DMS79 (cell line): Measurements from ENCODE around the gene SIK3.
"Not testable (repeated sequence)": the region's sequence is repeated elsewhere in the genome, so short reads cannot be mapped to it uniquely, and the experiment has no call there.

Experiments used
- DNase-seq: peaks from one replicate; lab custom pipeline; 2025; lab: John Stamatoyannopoulos, UW

Gene SIK3

GRCh38 chr11:117098269-117099232 is at the start of gene SIK3:
SIK3 (minus strand) TSS chr11:117098428; CDS start chr11:117098415, 13 bp downstream.
- DNase-seq, result peak; percentile 82

DNA sequence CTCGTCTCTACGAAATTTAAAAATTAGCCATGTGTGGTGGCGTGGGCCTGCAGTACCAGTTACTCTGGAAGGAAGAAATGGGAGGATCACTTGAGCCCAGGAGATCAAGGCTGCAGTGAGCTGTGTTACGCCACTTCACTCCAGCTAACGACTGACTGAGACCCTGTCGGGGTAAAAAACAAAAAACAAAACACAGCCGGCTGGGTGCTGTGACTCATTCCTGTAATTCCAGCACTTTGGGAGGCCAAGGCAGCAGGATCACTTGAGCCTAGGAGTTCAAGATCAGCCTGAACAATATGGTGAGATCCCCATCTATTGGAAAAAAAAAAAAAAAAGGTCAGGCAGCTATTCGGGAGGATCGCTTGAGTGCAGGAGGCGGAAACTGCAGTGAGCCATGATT is 48.3 kb upstream of the SIK3 start:
- no peak for DNase-seq

- no peak for DNase-seq
These were observed 47.1 kb upstream of the SIK3 start for GRCh38 chr11:117145393-117145761.

- no peak for DNase-seq
These were observed 46.5 kb upstream of the SIK3 start for GRCh38 chr11:117144477-117145392.

- peak; percentile 89 for DNase-seq
These were observed 45.7 kb upstream of the SIK3 start, which contains the start of gene PAFAH1B2 for GRCh38 chr11:117143871-117144476. PAFAH1B2 (plus strand) TSS chr11:117144287; CDS start chr11:117152448, 8,161 bp downstream.

DNA sequence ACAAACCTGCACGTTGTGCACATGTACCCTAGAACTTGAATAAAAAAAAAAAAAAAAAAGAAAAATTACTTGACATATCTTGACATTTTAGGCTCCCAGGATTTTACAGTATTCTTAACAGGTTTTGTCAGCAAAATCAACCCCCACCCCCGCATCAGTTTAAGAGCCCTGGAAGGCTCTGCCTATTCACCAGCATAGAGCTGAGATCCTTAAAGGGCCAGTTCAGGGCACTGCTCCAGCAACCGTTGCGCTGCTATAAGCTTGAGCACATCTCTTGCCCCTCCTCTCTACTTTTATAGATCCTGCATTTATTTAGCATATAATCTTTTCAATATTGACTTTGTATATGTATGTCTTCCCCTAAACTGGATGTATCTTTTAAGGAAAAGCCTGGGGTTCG is 45.2 kb upstream of the SIK3 start:
- DNase-seq, result peak; percentile 52

- DNase-seq, result not testable (repeated sequence)
These were observed 39.2 kb upstream of the SIK3 start for GRCh38 chr11:117137223-117138086.

- DNase-seq, result not testable (repeated sequence)
These were observed 36.8 kb upstream of the SIK3 start for GRCh38 chr11:117134979-117135378.

DNA sequence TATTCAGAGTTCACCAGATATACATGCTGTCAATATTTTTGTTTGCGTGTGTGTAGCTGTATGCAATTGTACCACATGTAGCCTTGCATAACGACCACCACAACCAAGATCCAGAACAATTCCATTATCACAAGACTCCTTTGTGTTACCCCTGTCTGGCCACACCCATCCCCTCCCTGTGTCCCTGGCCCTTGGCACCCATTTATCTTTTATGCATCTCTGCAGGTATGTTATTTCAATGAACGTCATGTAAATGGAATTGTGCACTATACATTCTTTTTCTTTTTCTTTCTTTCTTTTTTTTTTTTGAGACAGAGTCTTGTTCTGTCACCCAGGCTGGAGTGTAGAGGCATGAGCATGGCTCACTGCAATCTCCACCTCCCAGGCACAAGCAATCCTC is 36.2 kb upstream of the SIK3 start:
- no peak for DNase-seq

DNA sequence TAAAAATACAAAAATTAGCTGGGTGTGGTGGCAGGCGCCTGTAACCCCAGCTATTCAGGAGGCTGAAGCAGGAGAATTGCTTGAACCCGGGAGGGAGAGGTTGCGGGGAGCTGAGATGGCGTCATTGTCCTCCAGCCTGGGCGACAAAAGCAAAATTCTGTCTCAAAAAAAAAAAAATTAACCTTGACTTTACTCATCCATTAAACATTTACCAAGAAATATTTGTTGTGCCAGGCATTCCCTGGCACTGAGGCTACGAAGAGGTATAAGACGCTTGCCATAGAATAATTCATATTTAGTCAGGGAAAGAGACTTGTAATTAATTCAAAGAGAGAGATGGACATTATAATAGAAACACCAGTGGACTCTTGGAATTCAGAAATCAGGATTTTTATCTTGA is 32.7 kb upstream of the SIK3 start:
- DNase-seq, result no peak

DNA sequence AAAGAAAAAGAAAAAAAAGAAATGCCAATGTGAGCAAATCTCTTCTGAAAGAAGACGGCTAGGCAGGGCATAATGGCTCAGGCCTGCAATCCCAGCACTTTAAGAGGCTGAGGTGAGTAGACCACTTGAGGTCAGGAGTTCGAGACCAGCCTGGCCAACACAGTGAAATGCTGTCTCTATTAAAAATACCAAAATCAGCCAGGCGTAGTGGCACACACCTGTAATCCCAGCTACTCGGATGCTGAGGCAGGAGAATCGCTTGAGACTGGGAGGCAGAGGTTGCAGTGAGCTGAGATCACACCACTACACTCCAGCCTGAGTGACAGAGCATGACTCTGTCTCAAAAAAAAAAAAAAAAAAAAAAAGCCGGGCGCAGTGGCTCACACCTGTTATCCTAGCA is 32.2 kb upstream of the SIK3 start:
- DNase-seq, result not testable (repeated sequence)

GRCh38 chr11:117128289-117128688 is 30.1 kb upstream of the SIK3 start:
- no peak for DNase-seq

- DNase-seq, result peak; percentile 76
These were observed 29.1 kb upstream of the SIK3 start for GRCh38 chr11:117127171-117127901.

- no peak for DNase-seq
These were observed 28.2 kb upstream of the SIK3 start for GRCh38 chr11:117126223-117126965.

DNA sequence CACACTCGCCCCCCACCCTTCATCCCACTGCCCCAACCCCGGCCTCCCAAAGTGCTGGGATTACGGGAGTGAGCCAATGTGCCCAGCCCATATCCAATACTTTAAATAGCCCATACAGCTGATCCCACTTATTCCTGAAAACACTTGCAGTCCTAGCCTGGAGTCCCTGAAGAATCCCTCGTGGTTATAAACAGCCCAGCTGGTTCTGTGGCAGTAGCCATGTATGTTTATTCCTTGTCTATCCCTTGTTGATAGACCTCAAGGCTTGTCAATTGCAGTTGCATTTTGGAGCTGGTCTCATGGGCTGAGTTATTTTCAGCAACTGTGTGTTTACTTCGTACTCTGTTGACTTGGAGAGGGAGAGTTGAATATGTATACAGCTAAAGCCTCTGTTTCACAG is 24.3 kb upstream of the SIK3 start:
- no peak for DNase-seq

GRCh38 chr11:117121176-117121575 is 22.9 kb upstream of the SIK3 start:
- DNase-seq, result no peak

DNA sequence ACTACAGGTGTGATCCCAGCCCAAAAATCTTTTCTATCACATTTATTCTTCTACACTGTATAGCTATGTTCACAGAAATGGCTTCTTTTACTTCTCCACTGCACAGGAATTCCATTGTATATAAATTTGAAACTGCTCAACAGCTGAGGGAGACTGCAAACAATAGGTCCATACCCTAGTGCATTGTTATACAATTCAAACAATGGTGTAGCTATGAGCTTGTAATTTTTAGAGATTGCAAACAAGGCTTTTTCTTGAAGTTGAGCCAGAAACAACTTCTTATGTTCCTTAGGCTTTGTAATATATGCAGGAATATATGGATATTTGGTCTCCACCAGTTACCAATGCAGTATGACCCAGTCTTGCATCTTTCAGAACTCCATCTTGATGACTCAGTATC is 19.5 kb upstream of the SIK3 start:
- no peak for DNase-seq

- DNase-seq, result not testable (repeated sequence)
These were observed 14.7 kb upstream of the SIK3 start for GRCh38 chr11:117112939-117113338.

DNA sequence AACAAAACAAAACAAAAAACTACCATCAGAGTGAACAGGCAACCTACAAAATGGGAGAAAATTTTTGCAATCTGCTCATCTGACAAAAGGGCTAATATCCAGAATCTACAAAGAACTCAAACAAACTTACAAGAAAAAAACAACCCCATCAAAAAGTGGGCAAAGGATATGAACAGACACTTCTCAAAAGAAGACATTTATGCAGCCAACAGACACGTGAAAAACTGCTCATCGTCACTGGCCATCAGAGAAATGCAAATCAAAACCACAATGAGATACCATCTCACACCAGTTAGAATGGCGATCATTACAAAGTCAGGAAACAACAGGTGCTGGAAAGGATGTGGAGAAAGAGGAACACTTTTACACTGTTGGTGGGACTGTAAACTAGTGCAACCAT is 14.3 kb upstream of the SIK3 start:
- DNase-seq, result not testable (repeated sequence)
